Muscle of back (tissue), 13 donors: ENCODE results near the gene SVBP. TPM values are rescaled to one million over a fixed set of nuclear protein-coding genes. Genes with fewer than 3 reads are reported as not detected.
"Not testable (repeated sequence)": the region's sequence is repeated elsewhere in the genome, so short reads cannot be mapped to it uniquely, and the experiment has no call there.

Source experiments
- DNase-seq, 3 donors: peaks; one replicate each; pipeline versions ENCODE4 v3.0.0 to v3.0.0-alpha.2; 2013
- long read RNA-seq, 9 donors: transcript quantifications; one replicate each; lab custom pipeline, GENCODE V29; 2026
- polyA plus RNA-seq, 10 donors: library from polyadenylated mRNA; unstranded; fragments of 120-200 nt; gene quantifications; one replicate each; pipeline ENCODE4 v1.2.1, GENCODE V29; 2013; ENCODE audit not compliant: insufficient read length in 10 of 10

SVBP gene, protein sequence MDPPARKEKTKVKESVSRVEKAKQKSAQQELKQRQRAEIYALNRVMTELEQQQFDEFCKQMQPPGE
- polyA plus RNA-seq, result 10 to 100 TPM; 38.7 to 68.2 (median 47.1) TPM
- long read RNA-seq, donor 1, transcript SVBP-201 (3 exons, 658 nt), result major isoform, 32 of 34 reads
- long read RNA-seq, donor 1, partial matches to known transcripts, result 0 of 34 reads
- long read RNA-seq, donor 1, other reads (novel, unspliced or antisense), result 0 of 34 reads
- long read RNA-seq, donor 2, transcript SVBP-201 (3 exons, 658 nt), result major isoform, 19 of 19 reads
- long read RNA-seq, donor 2, partial matches to known transcripts, result 0 of 19 reads
- long read RNA-seq, donor 2, other reads (novel, unspliced or antisense), result 0 of 19 reads
- long read RNA-seq, donor 3, result 0 reads
- long read RNA-seq, donor 4, transcript SVBP-201 (3 exons, 658 nt), result major isoform, 16 of 17 reads
- long read RNA-seq, donor 4, partial matches to known transcripts, result 0 of 17 reads
- long read RNA-seq, donor 4, other reads (novel, unspliced or antisense), result 0 of 17 reads
- long read RNA-seq, donor 5, transcript SVBP-201 (3 exons, 658 nt), result major isoform, 34 of 36 reads
- long read RNA-seq, donor 5, partial matches to known transcripts, result 0 of 36 reads
- long read RNA-seq, donor 5, other reads (novel, unspliced or antisense), result 0 of 36 reads
- long read RNA-seq, donor 6, transcript SVBP-201 (3 exons, 658 nt), result major isoform, 32 of 32 reads
- long read RNA-seq, donor 6, partial matches to known transcripts, result 0 of 32 reads
- long read RNA-seq, donor 6, other reads (novel, unspliced or antisense), result 0 of 32 reads
- long read RNA-seq, donor 7, transcript SVBP-201 (3 exons, 658 nt), result major isoform, 24 of 24 reads
- long read RNA-seq, donor 7, partial matches to known transcripts, result 0 of 24 reads
- long read RNA-seq, donor 7, other reads (novel, unspliced or antisense), result 0 of 24 reads
- long read RNA-seq, donor 8, transcript SVBP-201 (3 exons, 658 nt), result major isoform, 26 of 46 reads
- long read RNA-seq, donor 8, partial matches to known transcripts, result 20 of 46 reads
- long read RNA-seq, donor 8, other reads (novel, unspliced or antisense), result 0 of 46 reads
- long read RNA-seq, donor 9, partial matches to known transcripts, result 0 of 4 reads
- long read RNA-seq, donor 9, other reads (novel, unspliced or antisense), result 0 of 4 reads

DNA sequence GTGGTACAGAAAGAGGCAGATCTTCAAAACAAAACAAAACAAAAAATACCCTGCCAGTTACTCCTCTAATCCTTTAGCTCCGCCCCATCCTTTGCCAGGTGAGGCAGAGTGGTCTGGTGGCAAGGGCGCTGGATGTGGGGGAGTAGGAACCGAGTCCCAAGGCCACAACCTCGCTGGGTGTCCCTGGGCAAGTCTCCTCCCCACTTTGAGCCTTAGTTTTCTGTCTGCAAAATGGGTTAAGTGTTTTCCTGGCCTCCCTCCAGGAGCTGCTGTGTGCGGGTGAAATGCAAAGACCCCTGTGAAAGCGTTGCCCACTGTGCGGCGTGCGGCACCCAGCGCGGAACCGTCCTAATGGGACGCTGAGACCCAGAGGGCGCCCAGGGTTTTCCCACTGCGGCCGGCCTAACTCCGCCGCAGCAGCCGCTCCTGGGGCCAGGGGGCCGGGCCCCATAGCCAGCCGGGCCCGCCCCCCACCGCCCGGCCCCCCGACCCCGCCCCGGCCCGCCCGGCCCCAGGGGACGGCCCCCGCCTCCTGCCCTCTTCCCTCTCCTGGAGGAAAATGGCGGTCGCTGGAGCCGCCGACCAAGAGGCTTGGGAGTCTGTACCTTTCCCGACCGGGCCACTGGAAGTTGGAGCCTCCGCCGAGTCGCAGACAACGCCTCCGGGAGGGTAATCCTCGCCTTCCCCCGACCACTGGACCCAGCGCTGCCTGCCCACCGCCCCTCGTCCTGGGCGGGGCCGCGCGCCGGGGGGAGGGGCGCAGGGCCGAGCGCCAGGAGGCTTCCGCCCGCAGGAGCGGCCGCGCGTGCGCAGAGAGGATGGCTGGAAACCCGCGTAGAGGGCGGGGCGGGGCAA lies at the start of gene SVBP, which contains the start of gene ERMAP:
Gene SVBP (minus strand): TSS at position 813 of the 855 bp plus-strand sequence. CDS start 853 bp downstream, outside the sequence.
Gene ERMAP (plus strand): TSS at position 538 of the 855 bp plus-strand sequence. CDS start 13,327 bp downstream, outside the sequence.
- peak; percentile 88 to 97 (median 93) for DNase-seq

DNA sequence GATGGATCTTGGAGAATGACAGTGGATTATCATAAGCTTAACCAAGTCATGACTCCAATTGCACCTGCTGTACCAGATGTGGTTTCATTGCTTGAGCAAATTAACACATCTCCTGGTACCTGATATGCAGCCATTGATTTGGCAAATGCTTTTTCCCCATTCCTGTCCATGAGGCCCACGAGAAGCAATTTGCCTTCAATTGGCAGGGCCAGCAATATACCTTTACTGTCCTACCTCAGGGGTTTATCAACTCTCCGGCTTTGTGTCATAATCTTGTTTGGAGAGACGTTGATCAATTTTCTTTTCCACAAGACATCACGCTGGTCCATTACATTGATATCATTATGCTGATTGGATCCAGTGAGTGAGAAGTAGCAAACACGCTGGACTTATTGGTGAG lies 49.4 kb upstream of the SVBP start:
- DNase-seq, result no peak

DNA sequence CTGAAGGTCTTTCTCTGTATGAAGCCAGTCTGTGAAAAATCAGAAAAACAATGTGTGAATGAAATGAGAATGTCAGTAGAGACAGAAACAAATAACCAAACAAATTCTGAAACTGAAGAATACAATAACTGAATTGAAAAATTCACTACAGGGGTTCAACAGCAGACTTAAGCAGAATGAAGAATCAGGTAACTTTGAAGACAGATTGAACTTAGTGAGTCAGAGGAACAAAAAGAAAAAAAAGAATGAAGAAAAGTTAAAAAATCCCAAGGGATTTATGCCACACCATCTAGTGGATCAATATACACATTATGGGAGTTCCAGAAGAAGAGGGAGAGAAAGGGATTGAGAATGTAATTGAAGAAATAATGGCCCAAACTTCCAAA lies 43.8 kb upstream of the SVBP start:
- DNase-seq, result no peak

DNA sequence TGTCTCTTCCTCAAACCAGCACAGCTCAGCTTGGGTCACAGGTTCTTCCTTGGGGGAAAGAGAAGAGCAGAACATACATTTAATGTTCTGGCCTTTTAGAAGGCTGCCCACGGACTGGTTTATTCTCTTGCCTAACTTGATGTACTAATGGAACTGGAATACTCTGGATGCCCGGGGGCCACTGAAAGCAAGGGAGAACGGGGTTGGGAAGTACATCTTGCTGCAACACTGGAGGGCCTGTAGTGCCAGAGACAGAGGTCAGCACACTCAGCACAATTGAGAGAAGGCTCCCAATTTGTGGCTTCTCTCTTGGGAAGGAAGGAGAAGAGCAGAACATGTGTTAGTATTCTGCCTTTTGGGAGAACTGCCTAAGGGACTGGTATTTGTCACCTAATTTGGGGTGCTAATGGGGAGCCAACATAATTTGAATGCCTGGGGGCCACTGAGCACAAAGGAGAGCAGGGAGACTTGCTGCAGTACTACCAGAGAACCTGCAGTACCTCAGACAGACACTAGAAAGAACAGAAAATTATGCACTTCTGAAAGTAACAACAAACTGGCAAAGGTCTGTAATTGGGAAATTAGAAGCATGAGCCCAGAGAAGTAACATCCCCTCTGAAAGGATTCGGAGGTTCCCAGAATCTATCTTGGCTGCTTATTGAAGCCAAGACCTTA lies 43.3 kb upstream of the SVBP start:
- no peak for DNase-seq

DNA sequence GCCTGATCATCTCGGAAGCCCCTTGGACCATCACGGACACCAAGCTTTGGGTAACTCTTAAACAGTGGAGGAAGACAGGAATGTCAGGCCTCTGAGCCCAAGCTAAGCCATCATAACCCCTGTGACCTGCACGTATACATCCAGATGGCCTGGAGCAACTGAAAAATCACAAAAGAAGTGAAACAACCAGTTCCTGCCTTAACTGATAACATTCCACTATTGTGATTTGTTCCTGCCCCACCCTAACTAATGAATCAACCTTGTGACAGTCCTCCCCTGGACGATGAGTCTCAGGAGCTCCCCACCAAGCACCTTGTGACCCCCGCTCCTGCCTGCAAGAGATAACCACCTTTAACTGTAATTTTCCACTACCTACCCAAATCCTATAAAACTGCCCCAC lies 42.2 kb upstream of the SVBP start:
- not testable (repeated sequence) for DNase-seq

DNA sequence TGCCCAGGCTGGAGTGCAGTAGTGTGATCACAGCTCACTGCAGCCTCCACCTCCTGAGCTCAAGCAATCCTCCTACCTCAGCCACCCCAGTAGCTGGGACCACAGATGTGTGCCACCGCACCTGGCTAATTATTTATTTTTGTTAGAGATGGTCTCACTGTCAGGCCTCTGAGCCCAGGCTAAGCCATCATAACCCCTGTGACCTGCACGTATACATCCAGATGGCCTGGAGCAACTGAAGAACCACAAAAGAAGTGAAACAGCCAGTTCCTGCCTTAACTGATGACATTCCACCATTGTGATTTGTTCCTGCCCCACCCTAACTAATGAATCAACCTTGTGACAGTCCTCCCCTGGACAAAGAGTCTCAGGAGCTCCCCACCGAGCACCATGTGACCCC lies 39.4 kb upstream of the SVBP start:
- DNase-seq, result not testable (repeated sequence)

DNA sequence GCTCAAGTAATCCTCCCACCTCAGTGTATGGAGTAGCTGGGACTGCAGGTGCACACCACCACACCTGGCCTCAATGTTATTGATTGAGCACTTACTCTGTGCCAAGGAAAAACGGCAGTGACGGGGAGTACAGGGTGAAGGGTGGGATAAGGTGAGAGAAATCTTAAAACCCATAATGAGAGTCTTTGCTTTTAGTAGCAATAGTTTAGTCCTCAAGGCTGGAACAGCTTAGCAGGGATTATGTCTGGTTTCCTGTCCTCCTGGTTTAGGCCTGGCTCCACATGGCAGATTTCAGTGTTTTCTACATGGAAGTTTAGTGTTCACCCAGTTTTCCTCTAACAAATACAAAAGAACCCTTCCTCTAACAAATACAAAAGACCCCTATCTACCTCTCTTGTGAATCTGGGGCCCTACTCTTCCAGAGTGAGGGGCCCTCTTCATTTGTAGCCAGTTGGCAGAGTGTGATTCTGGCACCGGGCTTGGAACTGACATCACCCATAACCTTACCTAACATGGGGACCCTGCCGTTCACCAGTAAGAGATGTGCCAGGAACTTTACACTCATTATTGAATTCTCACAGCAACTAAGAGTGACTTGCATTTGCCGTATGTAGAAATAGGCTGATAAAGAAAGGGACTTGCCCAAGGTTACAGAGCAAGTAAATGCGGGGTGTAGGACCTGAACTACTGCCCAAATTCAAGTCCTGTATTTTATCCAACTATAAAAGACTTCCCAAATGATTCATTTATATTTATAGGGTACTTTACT lies 36.1 kb upstream of the SVBP start:
- no peak for DNase-seq

DNA sequence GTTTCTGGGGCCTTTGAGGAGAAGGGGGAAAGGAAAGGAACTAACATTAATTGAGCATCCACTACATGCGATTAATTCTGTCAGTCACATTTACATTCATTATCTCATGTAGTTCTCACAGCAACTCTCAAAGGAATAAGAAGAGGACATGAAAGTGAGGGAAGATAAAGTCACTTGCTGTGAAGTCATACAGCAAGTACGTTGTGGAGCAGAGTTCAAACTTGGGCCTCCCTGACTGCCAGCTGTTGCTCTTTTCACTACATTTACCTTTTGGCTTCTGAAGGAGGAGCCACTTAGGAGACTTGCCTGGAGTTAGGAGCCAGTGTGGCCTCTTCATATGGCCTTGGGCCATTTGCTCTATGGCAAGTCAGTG lies 35.4 kb upstream of the SVBP start:
- no peak for DNase-seq

DNA sequence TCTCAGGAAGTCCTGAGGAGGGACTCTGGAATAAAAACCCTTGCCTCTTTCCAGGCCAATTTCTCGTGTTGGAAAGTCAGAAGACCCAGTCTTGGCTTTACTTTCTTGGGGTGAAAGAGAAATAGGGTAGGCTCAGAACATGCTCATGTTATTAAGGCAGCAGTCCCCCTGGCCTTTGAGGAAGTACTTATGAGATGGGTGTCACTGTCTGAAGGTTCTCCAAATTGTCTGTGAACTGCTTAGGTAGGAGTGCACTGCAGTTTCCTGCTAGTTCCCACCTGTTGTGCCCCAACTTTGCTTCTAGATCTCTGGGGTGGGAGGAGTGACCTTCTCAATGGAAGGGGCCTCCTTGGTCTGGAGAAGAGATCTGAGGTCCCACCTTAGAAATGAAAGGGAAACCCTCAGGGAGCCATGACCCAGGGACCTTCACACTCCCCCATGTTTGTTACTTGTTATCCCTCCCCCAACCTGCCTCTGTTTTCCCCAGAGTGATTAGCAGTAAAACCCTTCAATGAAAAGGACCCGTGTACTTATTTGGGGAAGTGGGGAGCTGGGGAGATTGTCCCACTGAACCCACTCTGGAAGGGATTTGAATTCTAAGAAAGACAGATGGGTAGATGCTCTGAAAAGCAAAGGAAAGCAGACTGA lies 34.9 kb upstream of the SVBP start:
- DNase-seq, result no peak

DNA sequence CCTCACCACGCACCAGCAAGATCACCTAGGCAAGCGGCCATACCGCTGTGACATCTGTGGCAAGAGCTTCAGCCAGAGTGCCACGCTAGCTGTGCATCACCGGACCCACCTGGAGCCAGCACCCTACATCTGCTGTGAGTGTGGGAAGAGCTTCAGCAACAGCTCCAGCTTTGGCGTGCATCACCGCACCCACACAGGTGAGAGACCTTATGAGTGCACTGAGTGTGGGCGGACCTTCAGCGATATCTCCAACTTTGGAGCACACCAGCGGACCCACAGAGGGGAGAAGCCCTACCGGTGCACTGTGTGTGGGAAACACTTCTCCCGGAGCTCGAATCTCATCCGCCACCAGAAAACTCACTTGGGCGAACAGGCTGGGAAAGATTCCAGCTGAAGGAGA lies 34.2 kb upstream of the SVBP start:
- DNase-seq, result no peak

DNA sequence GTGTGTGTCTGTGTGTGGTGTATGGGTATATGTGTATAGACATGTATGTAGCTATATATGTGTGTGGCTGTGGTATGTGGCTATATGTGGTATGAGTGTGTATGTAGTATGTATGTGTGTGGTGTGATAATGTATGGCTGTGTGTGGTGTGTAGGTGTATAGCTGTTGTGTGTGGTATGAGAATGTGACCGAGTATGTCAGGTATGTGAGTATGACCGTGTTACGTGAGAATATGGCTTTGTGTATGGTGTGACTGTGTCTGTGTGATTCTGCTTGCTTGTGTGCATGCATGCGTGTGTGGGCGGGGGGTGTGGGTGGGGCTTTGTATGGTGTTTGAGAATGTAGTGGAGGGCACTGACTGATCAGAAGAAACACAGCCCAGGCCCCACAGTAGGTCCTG lies 32.7 kb upstream of the SVBP start:
- DNase-seq, result no peak

DNA sequence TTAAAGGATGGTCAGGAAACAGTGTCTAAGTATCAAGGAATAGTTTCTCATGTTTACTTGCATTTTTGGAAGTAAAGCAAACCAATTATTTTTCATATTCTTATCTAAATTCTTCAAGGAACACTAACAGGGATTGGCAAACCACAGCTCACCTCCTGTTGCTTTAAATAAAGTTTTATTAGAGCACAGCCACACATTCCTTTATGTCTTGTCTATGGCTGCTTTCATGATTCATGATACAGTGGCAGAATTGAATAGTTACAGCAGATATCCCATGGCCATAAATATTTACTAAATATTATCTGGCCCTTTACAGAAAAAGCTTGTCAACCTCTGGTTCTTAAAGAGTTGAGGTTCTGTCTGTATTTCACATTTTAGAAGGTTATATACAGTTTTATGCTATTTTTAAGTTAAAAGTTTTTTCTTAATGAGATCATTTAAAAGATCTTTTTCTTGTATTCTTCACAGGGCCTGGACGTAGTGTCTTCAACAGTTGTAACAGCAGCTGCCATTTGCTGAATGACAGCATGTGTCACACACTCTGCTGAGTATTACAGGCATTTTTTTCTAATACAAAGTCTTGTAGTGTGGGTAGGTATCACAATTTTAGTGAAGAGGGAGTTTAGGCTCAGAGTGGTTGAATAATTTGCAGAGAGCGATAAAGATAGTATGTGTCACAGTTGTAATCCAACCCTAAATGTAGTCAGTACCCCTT lies 31.8 kb upstream of the SVBP start:
- no peak for DNase-seq

DNA sequence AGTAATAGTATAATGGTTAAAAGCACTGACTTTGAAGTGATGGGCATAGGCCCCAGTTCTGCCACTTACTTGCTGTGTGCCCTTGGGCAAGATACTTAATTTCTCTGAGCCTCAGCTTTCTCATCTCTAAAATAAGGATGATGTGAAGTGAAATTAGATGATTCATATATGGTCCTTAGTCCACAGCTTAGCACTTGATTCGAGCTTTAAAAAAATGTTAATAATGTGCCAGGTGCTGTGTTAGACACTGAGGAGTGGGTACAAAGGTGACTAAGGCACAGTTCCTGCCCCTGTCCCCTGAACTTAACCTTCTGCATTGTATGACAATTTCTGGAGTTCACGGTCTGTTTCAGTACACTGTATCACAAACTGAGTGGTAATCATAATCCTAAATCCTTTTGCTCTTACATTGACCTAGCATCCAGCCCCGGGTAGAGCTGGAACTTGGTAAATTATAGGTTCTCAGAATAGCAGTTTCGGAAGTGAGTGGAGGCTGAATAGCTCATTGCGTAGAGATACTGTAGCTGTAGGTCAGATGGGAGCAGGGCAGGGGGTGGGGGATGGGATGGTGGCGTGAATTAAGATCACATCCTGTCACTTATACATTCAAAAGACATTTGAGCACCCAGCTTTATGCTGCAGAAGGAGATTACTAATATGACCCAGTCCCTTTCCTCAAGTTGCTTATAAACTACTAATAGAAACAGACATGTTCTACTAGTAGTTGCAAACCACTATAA lies 30.7 kb upstream of the SVBP start:
- DNase-seq, result no peak

DNA sequence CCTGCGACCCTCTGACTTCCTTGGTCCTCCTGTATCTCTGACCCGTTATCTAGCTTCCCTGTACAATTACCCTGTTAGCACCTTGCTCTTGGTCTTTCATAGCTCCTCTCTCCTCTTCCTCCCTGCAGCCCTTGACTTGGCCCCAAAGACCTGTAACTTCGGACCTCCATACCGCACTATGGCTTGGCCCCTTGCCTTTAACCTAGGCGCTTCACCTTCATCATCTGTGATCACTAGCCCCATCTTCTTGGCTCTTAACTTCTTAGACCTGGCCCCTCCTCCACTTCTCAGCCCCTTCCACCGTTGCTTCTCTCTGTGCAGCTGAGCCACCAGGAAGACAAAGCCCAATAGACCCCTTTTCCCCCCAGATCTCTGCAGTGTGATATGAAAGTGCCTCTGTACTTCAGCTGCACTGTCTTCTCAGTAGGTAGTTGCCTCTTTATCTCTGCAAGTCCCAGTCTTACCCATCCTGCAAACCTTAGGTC lies 30.0 kb upstream of the SVBP start:
- no peak for DNase-seq

DNA sequence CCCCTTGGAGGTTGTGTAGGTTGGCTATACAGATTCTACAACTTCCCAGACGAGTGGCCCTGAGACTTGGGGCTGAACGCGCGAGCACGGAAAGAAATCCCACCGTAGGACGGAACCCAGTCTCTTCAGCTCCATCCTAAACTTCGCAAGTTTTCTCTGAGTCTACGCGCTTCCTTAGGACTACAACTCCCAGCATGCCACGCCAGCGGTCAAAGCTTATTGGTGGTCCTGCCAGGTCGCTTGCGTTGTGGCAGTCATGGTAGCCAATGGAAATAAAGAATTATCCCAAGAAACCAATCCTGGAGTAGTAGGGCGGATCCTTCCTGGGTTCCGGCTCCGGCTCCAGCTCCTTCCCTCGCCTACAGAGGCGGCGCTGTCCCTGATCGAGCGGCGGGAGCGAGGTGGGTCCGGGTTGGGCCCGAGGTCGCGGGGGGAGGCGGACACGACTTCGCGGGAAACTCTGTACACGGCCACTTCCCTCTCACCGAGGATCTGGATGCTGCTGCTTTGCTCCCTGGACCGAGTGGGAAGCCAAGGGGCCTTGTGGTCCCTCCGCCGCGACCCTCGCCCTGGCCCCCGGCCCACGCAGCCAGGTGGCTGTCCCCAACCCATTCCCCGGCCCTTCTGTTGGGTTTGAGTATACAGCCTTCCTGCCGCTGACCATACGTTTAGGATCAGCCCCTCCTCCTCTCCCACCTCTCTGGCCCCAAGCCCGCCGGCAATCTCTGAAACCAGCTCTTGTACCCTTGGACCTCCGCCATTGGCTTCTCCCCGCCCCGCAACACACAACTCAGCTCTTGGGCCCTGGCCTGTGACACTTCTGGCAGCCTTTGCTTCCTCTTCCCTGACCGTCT lies 29.3 kb upstream of the SVBP start, which contains the start of gene ZNF691:
Gene ZNF691 (plus strand): TSS at position 357 of the 854 bp plus-strand sequence. CDS start 3,046 bp downstream, outside the sequence.
- DNase-seq, result peak; percentile 97 to 98 (median 98)

DNA sequence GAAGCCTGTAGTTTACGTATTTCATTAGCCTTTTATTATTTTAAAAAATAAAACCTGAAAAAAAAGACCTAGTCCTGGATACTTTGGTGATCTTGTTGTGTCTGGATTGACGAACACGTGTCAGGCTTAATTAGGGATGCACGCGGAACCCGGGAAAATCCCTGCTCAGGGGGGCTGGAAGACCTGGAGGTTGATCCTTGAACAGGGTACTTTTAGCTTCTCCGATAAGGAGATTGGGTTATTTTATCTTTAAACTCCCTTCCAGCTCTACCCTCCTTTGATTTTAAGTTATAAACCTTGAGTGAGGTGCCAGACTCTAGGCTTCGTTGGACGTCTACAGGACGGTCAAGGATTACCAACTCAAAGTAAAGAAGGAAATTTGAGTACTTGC lies 28.7 kb upstream of the SVBP start:
- no peak for DNase-seq
